ENCODE measurements around the gene IKBKG. TPM values are rescaled to one million over a fixed set of nuclear protein-coding genes. Genes with fewer than 3 reads are reported as not detected.

The IKBKG gene
- total RNA-seq, 2 donors from 2014 or later, result 7.2 to 9.0 TPM

DNA sequence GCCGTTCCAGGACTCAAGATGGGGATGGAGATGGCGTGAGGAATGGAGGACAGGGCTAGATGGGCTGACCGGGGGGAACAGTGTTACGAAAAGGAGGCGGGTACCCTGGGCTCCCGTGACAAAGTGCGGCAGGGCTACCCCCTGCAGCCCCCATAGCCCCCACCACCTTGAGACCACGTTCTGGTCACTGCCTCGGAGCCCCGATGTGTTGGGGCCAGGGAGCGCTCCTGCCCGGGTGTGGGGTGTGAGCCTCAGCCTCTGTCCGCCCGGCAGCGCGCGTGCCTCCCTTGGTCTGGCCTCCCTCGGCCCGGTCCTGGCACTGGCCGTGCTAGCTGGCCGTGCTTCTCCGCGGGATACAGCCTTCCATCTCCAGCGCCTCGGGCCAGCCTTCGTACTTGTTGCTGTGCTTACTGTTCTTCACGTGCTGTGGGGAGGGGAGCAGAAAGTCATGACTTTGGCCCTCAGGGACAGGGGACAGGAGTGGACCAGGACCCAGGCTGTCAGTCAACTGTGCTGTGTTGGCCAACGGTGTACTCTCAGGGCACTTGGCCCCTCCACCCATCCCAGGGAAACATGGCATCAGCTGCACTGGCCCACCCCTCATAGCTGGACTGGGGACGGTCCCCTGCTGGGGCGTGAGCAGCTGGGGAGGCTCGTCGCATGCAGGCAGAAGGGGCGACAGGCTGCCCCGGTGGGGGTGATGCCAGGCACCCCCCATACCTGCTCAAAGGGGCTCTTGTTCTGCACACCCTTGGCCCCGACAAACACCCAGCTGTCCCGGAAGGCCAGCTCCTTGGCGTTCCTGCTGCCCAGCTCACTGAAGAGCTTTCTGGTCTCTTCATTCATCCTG, 40.7 kb upstream of the IKBKG start:
- no peaks in the 10 kb centered on the region for H3K27me3 ChIP-seq
- no peak overlapping the region for H3K4me3 ChIP-seq
- no peaks in the 10 kb centered on the region for H3K9me3 ChIP-seq
- H3K36me3 ChIP-seq, result peaks cover 30% of the 10 kb centered on the region
- no peak overlapping the region for H3K27ac ChIP-seq
- no peak for DNase-seq (ENCODE audit: low spot score)
- H3K4me1 ChIP-seq, result no peaks in the 10 kb centered on the region
- TF ChIP-seq, protein P1, sequence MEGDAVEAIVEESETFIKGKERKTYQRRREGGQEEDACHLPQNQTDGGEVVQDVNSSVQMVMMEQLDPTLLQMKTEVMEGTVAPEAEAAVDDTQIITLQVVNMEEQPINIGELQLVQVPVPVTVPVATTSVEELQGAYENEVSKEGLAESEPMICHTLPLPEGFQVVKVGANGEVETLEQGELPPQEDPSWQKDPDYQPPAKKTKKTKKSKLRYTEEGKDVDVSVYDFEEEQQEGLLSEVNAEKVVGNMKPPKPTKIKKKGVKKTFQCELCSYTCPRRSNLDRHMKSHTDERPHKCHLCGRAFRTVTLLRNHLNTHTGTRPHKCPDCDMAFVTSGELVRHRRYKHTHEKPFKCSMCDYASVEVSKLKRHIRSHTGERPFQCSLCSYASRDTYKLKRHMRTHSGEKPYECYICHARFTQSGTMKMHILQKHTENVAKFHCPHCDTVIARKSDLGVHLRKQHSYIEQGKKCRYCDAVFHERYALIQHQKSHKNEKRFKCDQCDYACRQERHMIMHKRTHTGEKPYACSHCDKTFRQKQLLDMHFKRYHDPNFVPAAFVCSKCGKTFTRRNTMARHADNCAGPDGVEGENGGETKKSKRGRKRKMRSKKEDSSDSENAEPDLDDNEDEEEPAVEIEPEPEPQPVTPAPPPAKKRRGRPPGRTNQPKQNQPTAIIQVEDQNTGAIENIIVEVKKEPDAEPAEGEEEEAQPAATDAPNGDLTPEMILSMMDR (IDR thresholded peaks at IDR 0.05), result no peak

DNA sequence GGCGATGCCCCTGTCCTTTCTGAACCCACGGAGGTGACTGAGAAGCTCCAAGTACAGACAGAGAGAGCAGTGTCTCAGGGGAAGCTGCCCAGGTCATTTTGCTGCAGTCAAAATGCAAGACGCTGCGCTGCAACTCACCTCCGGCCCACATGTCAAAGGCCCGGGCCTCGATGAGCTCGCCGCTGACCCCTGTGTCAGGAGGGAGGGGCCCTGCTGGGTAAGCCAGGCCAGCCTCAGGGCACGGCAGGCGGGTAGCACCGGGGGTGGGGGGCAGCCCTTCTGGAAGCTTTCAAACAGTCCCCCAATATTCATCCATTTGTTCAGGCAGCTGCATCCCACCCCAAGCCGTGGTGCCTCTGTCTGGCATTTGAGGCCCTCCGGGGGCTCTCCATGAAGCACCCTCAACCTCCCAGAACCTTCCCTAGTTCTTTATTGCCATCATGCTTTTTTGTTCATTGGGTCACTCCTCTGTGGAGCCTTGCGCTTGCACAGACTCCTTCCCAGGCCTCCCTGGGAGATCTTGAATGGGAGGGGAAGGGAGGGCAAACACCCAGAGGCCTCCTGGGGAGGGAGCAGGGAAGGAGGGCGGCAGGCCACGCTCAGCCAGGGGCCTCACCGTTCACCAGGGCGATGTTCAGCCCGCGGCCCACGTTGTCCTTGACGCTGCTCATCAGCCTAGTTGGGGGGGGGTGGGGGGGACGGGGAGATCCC, 39.6 kb upstream of the IKBKG start:
- H3K4me1 ChIP-seq, result no peaks in the 10 kb centered on the region
- no peak overlapping the region for H3K27ac ChIP-seq
- peaks cover 30% of the 10 kb centered on the region for H3K36me3 ChIP-seq
- H3K27me3 ChIP-seq, result no peaks in the 10 kb centered on the region
- H3K9me3 ChIP-seq, result no peaks in the 10 kb centered on the region
- no peak overlapping the region for H3K4me3 ChIP-seq
- no peak for DNase-seq (ENCODE audit: low spot score)
- TF ChIP-seq, protein P1 (IDR thresholded peaks at IDR 0.05), result no peak

DNA sequence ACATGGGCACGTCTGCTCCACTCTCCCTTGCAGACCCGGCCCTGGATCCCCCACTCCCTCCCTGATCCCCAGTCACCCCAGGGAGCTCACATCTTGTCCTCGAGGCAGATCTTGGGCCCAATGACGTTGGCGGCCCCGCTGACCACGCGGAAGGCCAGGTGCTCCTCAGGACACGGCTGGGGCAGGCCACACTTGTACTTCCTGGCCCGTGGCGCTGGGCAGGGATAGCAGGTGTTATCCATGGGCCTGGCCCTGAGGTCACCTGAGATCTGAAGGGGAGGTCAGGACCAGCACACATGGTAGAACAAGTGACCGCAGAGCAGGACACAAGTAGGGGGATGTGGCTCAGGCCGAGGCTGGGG, 39.1 kb upstream of the IKBKG start:
- Histone ChIP-seq H3K36me3 (peaks cover 30% of the 10 kb centered on the region), H3K27me3 (no peaks in the 10 kb centered on the region), H3K9me3 (no peaks in the 10 kb centered on the region), H3K4me3 (no peak overlapping the region), H3K27ac (no peak overlapping the region), H3K4me1 (no peaks in the 10 kb centered on the region)
- TF ChIP-seq, protein P1 (IDR thresholded peaks at IDR 0.05), result no peak
- no peak for DNase-seq (ENCODE audit: low spot score)

DNA sequence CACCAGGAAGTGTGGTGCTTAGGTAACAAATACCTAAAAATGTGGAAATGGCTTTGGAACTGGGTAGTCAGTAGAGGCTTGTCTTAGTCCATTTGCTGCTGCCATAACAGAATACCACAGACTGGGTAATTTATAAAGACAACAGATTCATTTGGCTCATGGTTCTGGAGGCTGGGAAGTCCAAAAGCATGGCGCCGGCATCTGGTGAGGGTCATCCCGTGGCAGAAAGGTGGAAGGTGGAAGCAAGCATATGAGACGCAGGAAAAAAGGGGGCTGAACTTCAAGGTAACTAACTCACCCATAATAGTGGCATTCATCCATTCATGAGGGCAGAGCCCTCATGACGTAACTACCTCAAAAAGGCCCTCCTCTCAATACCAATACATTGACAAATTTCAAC, 38.0 kb upstream of the IKBKG start:
- peaks cover 30% of the 10 kb centered on the region for H3K36me3 ChIP-seq

DNA sequence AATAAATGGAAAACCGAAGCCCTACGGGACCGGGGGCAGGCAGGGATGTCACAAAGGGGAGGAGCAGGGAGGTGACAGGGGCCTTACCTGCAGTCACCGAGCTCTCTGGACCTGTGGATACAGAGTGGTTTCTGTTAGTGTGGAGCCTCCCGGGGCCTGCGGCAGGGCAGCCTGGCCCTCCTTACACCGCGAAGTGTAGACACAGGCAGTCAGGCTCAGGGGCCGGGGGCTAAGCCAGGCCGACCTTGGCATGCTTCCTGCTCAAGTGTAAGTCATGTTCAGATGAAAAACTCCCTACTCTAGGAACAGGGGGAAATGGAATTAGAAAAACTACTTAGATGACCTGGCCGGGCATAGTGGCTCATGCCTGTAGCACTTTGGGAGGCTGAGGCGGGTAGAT, 35.7 kb upstream of the IKBKG start:
- Histone ChIP-seq H3K27me3 (no peaks in the 10 kb centered on the region), H3K27ac (no peak overlapping the region), H3K36me3 (peaks cover 27% of the 10 kb centered on the region), H3K4me1 (peaks cover 0 to 1% of the 10 kb centered on the region in 2 donors), H3K9me3 (no peaks in the 10 kb centered on the region), H3K4me3 (no peak overlapping the region)
- no peak for DNase-seq (ENCODE audit: low spot score)
- TF ChIP-seq, protein P1 (IDR thresholded peaks at IDR 0.05), result no peak

More for the DNA sequence above, 38.0 kb upstream of the IKBKG start:
- no peak overlapping the region for H3K4me3 ChIP-seq
- H3K4me1 ChIP-seq, result no peaks in the 10 kb centered on the region
- H3K27ac ChIP-seq, result no peak overlapping the region
- TF ChIP-seq, protein P1 (IDR thresholded peaks at IDR 0.05), result no peak
- no peaks in the 10 kb centered on the region for H3K9me3 ChIP-seq
- H3K27me3 ChIP-seq, result no peaks in the 10 kb centered on the region
- DNase-seq (ENCODE audit: low spot score), result no peak

Measured in right atrium auricular region (tissue), 2 donors.